HG03060 (cell line): Measurements from ENCODE around the gene XRN2.

Experiments used
- ATAC-seq: cut with Tn5 transposase; IDR thresholded peaks from one replicate; pipeline ENCODE4 v1.9.1; 2021; ENCODE audit warnings: low read depth, moderate number of reproducible peaks; ENCODE audit not compliant: unreplicated experiment

XRN2 gene

GRCh38 chr20:21294755-21295154 is 8.4 kb upstream of the XRN2 start:
- no peak for ATAC-seq

GRCh38 chr20:21301940-21302663 is 1.0 kb upstream of the XRN2 start:
- no peak for ATAC-seq

DNA sequence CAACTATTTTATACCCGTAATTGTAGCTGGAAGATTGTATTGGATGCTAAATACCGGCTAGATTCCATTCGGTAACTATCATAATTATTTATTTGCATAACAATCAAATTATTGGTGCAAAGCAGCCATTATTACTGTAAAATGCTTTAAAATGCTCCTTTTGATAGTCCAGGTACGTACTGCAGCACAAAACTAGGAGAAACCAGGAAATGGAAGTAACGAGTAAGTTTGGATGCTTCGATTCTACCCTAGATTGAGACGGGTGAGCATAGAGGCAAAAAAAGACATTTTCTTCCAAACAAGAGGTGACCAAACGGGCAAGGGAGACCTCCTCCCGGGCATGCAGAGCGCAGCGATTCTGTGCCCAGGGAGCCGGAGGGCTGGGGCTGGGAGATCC is 469 bp upstream of the XRN2 start:
- peak; percentile 11 for ATAC-seq

- ATAC-seq = no peak
Observed at GRCh38 chr20:21303872-21304586, 898 bp downstream of the XRN2 start.

DNA sequence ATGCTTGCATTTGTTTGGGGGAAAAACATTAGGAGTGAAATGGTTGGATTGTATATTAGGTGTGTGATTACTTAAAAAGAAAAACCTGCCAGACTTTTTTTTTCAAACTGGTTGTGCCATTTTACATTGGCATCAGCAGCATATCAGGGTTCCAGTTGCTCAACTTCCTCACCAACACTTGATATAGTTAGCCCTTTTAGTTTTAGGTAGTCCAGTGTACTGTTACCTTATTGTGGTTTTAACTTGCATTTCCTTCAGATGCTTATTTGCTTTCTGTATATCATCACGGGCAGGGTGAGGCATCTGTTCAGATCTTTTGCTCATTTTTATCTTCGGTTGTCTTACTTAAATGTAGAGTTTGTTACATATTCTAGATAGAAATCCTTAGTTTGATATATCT is 5.2 kb downstream of the XRN2 start:
- ATAC-seq = no peak

- no peak for ATAC-seq
Observed at GRCh38 chr20:21309678-21310467, 6.7 kb downstream of the XRN2 start.

DNA sequence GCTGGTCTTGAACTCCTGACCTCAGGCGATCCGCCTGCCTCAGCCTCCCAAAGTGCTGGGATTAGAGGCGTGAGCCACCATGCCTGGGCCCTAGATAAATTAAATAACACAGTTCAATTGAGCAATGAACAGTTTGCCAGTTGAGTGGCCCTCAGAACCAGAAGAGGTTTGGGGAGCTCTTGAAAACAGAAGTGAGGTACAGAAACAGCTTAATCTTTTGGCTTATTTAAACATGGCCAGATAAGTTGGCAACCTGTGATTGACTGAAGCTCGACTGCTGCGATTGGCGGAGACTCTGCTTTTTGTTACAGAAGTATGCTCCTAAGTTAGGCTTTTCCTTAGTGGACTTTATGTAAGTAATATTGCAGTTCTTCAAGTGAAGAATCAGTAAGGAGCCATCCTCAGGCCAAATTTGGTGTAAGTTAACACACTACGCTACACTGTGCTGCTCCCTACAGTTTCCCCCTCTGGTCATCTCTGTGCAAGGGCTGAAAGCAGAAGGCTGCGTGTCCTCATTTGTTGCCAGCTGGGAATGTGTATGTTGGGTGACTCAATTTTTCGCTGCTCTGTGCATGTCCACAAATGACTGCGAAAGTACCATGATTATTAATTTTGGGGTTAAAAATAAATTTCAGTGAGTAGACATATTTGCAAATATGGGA is 9.8 kb downstream of the XRN2 start:
- no peak for ATAC-seq

DNA sequence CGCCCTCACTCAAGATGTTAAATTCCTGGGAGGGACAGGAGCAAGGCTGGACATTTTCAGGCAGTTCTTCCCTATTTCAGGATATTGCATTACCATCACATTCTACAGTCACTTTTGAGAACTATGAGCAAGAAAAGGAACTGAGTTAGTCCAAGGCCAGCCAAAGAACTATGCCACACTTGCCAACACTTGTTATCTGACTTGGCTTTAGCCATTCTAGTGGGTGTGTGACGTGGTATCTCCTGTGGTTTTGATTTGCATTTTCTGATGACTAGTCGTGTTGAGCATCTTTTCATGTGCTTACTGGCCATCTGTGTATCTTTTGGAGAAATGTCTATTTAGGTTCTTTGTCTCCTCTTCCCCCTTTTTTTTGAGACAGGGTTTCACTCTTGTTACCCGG is 12.0 kb downstream of the XRN2 start:
- peak; percentile 47 for ATAC-seq

DNA sequence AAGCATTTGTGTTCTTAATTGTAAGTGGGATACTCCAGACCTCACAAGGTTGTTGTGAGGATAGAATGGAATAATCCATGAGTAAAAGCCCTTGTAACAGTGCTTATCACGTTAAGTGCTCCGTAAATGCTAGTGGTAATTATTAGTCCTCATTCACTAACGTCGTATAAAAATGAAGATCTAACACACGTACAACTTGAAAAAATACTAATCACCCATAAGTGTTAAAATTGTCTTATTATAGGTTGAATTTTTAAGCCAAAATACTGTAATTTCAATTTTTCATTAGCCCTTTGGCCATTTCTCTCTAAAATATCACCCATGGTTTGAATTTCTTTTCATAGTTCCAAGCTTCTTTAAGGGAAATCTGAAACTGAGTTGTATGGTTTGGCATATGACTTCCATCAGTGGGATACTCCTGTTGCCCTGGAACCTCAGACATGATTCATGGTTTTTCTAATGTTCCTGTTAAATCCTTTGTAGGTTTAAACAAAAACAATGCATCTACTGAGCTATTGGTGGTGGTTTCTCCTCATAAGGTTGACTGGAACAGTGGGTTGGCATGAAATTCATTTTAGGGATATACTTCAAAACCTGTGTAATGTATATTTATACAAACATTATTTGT is 19.1 kb downstream of the XRN2 start:
- ATAC-seq = no peak

DNA sequence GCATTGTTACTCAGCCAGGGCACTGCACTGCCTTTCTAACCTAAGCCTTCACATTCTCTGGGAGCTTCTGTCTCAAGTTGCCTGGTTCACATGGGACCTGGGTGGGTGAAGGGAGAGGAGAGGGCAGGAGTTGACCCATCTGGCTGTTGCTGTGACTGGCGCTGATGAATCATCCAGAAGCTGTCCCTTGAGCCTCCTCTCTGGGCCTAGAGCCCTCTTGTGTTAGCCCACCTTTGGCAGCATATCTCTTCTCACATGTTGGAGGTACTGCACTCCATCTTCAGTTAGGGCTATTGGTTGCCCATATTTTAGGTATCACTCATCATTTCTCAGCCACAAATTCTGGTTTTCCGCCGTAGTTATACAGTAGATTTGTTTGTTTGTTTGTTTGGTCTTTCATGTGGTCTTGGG is 19.8 kb downstream of the XRN2 start:
- no peak for ATAC-seq

DNA sequence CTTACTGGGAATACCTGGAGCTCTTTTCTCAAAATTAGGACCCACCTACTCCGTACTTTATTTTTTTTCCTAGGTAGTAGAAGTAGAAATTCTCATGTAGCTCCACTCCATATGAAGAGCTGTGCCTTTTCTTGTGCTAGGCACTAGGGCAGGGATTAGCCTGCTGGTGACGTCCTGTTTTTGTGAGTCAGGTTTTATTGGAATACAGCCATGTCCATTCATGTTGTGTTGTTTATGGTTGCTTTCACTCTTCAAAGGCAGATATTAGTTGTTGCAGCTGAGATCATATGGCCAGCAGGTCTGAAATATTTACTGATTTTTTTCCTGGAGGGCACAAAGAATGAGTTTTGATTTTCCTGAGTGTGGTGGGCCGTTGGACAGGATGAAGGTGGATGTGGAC is 20.5 kb downstream of the XRN2 start:
- ATAC-seq = no peak

DNA sequence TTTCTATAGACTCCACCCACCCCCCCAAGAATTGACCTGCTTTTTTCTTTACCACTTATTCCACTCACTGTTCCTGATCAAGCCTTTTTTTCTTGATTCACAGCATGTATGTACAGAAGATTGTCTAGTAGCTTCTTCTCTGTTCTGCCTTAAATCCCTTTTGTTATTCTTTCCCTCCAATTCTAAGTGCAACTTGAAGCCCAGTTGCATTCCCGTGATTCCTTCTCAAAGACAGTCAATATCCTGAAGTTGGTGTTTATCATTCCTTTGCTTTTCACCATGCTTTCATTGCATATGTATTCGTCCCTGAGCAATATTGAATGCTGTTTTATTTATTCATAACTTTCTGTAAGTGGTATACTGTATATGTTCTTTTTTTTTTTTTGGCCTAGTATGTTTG is 21.0 kb downstream of the XRN2 start:
- no peak for ATAC-seq

DNA sequence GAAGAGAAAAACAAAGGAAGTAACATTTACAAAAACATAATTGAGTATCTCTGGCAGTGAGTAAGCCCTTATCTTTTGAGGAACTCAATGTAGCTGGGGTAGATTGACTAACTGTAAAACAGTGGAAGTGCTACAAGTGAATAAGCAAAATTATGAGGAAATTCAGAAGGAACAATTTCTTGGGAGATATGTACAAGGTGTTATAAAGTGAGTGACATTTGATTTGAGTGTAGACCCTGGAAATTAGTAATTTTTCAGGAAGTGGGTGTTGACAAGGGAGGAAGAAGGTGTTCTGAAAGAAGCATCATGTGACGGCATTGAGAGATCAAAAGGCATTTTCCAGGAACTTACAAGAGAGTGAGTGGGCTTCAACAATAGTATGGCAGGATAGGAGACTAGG is 22.2 kb downstream of the XRN2 start:
- ATAC-seq = no peak

DNA sequence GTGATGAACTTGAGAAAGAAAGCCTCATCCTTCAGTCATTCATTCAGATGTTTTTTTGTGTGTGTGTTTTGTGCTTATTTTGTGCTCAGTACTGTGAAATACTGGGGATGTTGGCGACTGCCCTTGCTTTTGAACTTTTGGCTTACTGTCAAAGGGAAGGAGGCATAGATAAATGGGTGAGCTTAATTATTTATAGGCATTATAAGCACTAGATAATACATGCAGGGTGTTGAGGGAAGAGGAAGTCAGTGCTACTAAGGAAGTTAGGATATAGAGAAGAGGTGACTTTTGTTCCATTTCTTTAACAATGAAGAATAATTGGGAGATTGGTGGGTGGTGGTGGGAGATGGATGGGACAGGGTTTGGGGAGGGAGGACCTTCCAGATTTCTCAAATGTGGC is 23.6 kb downstream of the XRN2 start:
- ATAC-seq = no peak

DNA sequence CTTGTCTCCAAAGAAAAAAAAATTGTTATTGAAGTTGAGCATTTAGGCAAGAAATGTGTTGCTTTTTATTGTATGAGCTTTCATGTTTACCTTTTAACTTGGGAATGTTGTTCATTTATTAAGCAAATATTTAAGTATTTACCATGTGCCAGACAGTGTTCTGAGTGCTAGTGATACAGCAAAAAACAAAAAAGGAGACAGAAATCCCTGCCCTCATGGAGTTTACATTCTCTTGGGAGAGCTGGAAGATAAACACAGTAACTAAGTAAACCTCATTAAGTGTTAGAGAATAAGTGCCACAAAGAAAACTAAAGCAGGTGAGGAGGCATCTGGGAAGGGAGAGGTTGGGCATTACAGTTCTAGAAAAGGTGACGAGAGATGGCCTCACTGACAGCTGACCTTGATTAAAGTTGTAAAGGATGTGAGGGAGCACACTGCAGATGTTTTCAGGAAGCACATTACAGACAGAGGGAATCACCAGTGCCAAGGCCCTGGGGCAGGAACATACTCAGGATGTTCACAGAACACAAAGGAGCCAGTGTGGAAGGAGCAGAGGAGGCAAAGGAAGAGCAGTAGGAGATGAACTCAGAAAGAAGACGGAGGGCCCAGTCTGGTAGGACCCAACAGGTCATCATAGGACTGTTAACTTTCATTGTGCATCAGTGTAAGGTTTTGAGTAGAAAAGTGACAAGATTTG is 33.5 kb downstream of the XRN2 start:
- no peak for ATAC-seq

GRCh38 chr20:21338291-21338690 is 35.2 kb downstream of the XRN2 start:
- no peak for ATAC-seq

GRCh38 chr20:21339499-21339898 is 36.4 kb downstream of the XRN2 start:
- ATAC-seq = no peak

GRCh38 chr20:21340991-21341697 is 38.0 kb downstream of the XRN2 start:
- no peak for ATAC-seq

- ATAC-seq = no peak
Observed at GRCh38 chr20:21342656-21343345, 39.7 kb downstream of the XRN2 start.
